Measurements from ENCODE around the gene CCDC81.
"Not testable (repeated sequence)": the region's sequence is repeated elsewhere in the genome, so short reads cannot be mapped to it uniquely, and the experiment has no call there.

Gene CCDC81

DNA sequence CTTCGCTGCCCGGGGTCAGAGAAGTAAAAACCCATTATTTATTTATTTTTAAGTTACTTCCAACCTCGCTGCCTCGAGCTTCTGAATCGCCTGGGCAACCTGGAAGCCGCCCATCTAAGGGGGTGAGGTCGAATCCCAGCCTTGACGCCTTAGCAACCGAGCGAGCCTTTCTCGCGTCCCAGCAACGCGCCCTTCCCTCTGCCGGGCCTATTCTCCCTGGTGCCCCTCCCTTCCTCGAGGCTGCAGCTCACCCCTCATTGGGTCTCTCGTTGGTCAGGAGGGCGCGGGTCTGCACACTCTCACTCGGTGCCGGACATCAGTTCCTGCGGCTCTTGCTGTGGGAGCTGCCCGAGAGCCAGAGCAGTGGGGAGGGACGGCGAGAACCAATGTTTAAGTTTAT, at the start of gene CCDC81:
Gene CCDC81, plus strand, starts transcription at position 302 of the 400 bp plus-strand sequence. CDS start 277 bp downstream, outside the sequence.
- no peak for DNase-seq

DNA sequence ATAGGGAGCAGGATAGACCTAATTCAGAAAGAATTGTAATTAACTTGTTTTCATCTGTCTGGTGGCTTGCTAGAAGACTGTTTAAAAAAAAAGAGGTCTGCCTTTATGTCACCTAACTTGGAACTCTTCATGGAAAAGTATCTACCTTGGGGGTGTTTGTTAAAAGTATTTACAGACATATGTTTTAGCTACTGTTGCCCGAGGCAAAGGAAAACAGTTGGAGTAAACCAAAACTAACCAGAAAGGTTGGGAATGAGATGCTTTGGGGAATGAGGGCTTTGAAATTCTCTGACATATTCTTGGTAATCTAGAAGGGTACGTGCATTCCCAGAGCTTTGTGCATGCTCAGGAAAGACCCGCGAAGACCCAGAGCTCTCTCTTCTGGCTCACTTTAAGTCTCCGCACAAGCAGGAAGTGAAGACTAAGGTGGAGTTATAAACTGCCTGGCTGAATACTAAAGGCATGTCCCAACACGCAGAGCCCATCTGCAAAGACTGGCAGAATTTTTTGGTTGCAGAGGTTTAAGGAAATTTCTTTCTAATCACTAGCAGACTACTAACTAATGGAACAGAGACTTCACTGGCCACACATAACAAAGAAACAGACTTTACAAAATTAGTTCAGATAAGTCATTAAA, 39.4 kb upstream of the CCDC81 start:
- DNase-seq = no peak

DNA sequence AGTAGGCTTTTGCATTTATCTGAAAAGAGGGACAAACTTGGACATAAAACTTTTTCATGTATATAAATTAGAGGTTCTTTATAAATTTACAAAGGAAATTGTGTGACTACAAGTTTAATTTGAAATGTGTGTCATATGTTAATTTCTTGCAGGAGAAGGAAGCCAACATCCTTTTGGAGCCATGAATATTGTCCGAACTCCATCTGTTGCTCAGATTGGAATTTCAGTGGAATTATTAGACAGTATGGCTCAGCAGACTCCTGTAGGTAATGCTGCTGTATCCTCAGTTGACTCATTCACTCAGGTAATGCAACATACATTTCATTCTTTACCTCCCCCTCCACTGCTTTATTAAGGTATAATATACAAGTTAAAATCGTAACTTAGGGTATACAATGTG, 37.5 kb upstream of the CCDC81 start:
- no peak for DNase-seq

DNA sequence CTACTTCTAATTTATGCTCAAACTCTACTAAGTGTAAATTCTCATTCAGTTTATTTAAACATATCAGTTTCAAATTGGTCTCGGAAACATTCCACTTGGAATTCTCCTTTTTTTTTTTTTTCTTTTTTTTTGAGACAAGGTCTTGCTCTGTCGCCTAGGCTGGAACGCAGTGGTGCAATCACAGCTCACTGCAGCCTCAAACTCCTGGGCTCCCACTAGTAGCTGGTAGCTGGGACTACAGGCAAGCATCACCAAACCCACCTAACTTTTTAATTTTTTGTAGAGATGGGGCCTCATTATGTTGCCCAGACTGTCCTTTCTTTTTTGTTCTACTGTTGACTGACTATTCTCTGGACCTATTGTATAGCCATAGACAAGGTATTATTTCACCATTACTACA, 33.3 kb upstream of the CCDC81 start:
- DNase-seq = no peak

DNA sequence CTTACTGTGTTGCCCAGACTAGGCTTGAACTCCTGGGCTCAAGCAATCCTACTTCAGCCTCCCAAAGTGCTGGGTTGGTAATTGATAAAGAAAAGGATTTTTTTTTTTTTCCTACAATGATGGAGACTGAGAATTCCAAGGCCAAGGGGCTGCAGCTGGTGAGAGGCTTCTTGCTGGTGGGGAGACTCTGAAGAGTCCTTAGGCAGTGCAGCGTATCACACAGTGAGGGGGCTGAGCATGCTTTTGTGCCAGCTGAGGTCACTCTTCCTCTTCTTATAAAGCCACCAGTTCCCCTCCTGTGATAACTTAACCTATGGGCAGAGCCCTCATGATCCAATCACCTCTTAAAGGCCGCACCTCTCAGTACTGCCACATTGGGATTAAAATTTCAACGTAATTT, 28.2 kb upstream of the CCDC81 start:
- DNase-seq = no peak

DNA sequence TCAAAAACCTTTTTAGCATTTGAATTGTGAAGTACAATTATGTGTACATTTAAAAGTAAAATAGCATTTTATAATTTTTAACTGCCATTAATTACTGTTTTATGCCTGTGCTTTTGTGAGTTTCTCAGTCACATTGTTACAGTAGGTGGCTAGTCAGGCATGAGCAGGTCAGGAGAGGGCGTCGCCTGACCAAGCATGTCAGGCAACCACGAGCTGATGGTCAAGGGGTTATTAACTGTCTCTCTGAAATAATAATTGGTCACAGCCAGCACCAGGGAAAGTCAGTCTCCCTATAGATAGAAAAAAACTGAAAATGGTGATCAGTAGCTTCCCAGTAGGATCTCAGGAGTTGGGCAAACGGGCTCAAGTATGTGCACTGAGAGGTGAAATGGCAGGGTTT, 19.4 kb upstream of the CCDC81 start:
- DNase-seq = no peak

DNA sequence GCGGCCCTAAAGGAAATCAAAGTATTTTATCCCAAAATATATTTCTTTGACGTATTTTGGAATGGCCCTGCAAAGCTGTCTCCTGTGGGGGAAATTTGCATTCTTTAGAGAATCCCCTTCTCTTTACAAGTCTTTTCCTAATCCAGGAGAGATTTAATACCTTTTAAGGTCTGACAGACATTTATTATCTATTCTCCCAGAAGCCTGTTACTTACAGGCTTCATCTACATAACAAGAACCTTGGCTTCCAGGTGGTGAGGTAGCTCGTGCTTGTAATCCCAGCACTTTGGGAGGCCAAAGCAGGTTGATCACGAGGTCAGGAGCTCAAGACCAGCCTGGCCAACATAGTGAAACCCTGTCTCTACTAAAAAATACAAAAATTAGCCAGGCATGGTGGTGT, 17.3 kb upstream of the CCDC81 start:
- not testable (repeated sequence) for DNase-seq

DNA sequence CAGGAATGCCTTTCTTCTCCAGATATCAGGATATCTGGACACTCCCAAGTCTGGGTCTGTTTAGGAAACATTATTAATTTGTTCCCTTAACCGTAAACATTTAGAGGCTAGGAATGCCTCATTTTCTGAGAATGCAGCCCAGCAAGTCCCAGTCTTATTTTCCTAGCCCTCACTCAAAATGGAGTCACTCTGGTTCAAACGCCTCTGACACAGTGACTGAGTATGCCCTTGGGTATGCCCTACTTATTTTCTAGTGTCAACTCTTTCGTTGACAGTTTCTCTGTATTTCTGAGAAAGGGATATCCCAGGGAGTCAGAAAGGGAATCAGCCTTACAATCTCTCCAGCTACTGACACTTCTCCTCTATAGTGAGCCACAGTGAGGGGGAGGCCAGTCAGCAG, 16.0 kb upstream of the CCDC81 start:
- DNase-seq = no peak

DNA sequence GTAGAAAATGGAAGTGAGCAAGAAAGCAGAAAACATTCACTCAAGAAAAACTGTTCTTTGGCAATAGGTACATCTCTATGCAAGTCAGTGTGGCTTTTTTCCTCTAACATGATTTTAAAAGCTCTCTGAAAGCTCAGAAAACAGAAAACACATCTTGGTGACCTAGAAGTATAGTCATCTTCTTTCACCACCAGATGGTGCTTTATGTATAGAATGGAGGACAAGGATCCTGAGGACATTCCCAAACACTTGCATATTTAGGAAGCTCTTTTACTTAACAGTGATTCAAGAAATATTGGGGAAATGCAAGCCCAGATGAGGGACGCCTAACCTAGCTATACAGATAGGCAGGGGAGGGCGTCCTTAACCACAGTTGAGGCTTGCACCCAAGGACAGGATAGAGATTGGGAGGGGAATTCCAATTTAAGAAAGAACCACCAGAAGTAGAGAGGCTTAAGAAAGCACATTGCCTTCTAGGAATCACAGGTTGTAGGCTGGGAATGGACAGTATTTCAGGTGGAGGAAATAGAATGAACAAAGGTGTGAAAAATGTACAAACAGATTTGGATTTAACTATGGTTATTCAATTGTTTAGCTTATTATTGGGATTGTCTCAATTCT, 13.8 kb upstream of the CCDC81 start:
- DNase-seq = no peak

DNA sequence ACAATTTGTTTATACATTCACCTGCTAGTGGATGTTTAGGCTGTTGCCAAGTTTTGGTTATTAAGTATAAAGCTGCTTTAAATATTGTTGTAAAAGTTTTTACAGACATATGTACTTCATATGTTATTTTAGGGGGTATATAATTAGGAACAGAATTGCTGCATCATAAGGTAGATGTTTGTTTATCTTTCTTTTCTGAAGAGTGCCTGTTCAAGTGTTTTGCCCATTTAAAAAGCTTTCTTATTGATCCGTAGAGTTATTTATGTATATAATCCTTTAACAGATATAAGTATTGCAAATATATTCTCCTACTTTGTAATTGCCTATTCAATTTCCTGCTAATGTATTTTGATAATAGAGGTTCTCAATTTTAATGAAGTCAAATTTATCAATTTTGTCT, 11.3 kb upstream of the CCDC81 start:
- DNase-seq = no peak

DNA sequence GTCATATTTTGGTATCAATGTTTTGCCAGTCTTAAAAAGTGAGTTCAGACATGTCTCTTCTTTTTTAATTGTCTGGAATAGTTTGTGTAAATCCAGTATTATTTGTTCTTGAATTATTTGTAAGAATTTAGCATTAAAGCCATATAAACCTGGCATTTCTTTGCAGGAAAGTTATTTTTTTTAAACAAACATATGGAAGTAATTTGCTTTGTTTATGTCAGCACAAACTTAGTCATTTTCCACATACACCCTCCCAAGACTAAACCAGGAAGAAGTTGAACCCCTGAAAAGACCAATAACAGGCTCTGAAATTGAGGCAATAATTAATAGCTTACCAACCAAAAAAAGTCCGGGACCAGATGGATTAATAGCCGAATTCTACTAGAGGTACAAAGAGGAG, 9.1 kb upstream of the CCDC81 start:
- no peak for DNase-seq

DNA sequence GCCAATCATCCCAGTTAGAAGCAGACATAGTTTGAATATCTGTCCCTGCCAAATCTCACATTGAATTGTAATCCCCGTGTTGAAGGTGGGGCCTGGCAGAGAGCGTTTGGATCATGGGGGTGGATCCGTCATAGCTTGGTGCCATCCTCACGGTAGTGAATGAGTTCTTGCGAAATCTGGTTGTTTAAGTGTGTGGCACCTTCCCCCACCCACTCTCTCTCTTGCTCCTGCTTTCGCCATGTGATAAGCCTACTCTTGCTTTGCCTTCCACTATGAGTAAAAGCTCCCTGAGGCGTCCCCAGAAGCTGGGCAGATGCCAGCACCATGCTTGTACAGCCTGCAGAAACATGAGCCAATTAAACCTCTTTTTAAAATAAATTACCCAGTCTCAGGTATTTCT, 5.0 kb upstream of the CCDC81 start:
- no peak for DNase-seq

DNA sequence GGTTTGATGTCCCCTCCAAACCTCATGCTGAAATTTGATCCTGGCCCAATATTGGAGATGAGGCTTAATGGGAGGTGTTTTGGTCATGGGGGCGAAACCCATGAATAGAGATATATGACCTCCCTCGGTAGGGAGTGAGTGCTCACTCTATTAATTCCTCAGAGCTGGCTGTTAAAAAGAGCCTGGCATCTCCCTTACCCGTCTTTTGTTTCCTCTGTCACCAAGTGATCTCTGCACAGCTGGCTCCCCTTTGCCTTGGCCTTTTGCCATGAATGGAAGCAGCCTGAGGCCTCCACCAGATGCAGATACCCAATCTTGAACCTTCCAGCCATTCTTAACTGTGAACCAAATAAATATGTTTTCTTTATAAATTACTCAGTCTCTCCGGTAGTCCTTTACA, 4.5 kb upstream of the CCDC81 start:
- DNase-seq = no peak

DNA sequence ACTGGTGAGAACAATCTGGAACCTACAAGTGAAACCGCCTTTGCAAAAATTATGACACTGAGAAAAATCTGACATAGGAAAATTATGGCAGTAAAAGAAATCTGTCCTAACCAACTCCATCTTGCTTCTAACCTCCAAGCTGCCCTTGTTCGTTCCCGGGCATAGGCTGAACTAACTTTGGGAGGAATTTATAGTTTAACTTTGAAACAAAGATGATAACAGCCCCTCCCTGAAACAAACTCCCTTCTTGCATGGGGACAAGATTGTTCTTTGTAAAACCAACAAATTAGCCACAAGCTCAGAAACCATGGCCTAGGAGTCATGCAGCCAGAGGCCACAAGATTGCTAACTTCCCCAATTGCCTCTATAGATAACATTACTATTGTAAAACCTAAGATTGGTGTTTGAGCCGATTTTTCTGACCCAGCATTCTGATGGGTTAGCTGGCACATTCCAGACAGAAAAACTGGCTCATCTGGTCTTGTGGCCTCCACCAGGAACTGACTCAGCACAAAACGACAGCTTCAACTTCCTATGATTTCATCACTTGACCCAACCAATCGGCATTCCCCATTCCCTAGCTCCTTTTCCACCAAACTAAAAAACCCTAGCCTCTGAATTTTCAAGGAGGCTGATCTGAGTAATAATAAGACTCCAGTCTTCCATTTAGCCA, 3.6 kb upstream of the CCDC81 start:
- no peak for DNase-seq

DNA sequence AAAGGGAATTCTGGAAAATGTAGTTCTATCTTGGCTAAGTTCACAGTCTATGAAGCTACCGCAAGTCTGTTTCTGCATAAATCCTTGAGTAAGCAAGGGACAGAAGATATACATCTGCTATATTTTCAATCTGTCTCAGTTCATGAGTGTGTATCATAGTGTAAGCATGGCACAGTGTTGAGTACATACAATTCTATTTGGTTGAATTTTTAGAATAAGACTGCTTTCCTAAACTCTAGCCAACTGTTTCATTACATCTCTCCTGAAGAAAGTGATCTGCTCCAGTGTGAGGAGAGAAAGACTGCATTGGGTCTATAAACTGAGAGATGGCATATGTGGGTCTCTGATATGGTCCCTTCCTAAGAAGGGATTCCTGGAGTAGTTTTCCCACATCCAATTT, 2.6 kb upstream of the CCDC81 start:
- no peak for DNase-seq

DNA sequence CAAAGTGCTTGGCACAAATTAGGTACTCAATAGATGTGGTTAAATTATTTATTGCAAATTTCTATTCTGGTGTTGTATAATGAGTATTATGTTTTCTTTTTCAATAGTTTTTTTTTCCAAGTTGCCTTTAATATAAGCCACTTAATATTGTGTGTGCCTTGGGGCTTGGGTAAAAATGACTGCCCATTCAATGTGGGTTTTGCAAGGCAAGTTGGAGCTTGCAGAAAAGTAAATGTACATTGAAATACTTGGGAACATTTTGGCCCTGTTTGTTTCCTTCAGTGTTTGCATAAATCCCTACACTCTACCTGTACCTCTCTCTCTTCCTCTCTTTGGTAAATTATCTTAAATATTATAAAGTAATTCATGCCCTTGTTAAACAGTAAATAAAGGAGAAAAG, 2.1 kb upstream of the CCDC81 start:
- DNase-seq = no peak

DNA sequence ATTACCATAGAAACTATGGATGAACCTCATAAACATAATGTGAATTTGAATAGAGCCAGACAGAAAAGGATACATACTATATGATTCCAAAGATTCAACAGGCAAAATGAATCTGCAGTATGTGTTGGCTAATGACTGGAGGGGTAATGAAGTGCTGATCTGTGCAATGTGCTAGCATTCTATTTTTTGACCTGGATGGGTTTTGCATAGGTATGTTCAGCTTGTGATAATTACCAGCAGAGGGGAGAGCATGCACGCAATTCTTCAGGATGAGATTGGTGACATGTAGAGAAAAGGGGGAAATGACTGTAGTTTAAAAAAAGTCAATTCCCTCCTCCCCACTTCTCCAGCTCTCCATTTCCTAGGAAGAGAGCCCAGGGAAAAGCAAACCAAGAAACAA, 618 bp upstream of the CCDC81 start:
- no peak for DNase-seq

DNA sequence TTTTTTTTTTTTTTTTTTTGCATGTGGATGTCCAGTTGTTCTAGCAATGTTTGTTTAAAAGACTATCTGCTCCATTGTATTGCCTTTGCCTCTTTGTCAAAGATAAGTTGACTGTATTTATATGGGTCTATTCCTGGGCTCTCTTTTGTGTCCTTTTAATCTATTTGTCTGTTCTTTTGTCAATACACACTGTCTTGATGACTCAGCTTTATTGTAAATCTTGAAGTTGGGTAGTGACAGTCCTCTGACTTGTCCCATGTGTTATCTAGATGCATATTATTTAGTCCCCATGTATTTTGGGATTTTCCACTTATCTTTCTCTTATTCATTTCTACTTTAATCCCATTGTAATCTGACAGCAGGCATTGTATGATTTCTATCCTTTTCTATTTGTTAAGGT, 3.3 kb downstream of the CCDC81 start:
- no peak for DNase-seq

DNA sequence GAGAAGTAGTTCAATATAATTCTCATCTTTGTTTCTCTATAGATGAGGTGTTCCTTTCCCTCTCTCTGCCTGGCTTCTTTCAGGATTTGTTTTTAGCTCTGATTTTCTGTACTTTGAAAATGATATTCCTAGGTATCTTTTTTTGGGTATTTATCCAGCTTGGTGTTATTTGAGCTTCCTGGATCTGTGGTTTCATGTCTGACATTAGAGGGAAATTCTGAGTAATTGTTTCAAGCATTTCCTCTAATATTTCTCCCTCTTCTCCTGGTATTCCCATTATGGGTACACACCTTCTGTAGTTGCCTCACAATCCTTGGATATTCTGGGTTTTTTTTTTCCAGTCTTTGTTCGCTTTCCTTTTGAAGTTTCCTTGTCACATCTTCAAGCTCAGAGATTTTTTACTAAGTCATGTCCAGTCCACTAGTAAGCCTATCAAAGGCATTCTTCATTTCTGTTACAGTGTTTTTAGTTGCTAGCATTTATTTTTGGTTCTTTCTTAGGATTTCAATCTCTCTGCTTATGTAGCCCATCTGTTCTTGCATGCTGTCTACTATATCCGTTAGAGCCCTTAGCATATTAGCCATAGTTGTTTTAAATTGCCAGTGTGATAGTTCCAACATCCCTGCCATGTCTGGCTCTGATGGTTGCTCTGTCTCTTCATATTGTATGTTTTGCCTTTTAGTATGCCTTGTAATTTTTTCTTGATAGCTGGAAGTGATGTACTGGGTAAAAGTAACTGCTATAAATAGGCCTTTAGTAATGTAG, 5.8 kb downstream of the CCDC81 start:
- no peak for DNase-seq

DNA sequence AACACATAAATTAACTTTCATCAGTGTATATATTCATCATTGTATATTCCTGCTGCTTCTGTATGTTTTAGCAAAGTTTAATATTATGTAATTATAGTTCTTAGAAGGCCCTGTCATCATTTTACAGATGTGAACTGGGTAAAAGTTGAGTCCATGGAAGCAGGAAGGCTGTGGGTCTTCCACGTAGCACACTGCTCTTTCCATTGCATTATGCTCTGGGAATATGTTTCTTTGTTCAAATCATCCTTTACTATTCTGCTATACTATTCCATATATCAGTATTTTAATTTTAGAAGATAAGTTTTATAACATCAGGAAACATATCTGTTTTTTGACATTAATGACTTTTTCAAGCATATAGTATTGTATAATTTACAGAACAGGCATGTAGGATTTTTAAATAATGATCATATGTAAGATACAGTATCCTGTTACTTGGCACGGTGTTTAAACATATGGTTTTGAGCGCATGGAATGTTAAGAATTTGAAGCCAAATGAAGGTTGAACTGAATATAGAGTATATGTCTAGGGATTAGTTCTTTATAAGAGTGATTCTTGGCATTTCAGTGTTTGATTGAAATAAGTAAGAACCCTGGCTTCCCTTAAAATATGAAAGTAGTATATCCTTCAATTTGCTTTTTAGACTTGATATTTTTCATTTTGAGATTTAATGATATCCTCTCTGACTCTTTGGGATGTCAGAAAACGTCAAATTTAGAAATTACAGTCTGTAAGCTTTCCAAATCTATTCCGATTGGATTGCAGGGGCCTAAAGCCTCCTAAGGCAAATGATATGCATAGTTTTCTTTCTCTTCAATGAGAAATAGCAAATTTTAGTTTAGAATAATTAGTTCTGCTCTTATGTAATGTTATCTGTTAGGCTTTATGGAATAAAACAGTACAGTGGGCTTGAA, 8.6 kb downstream of the CCDC81 start:
- no peak for DNase-seq

DNA sequence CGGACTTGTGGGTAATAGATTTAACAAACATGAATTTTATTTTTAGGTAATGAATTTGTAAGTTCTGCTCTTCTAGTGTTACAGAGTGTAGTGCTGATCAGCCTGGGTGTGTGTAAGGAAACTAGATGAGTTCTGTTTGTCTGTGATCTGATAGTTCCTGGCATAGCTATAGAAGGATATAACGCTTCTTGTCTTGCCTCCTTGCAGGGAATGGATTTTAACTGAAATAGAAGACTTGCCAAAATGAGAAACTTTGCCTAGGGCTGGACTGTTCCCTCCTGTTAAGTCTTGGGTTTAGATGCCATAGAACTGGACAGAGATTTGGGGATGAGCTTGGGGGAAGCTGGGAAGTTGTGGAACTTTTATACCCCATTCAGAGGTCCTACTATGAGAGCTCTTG, 11.6 kb downstream of the CCDC81 start:
- DNase-seq = no peak

DNA sequence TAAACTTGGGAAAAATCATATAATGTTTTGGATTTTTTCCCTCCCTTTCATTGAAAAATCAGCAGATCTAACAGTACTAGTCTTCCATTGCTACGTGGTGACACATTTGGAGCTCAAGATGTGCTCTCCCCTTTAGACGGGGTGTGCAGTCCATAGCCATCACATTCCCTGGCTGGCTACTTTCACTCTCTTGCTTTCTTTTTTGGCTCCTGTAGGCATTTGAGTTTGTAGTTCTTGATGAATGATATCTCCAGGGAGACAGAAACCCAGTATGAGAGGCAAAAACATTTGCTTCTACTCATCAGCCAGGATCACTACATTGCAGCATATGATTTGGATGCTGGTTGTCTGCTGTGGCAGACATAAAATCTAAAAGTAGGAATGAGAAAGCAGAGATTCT, 12.1 kb downstream of the CCDC81 start:
- DNase-seq = no peak

DNA sequence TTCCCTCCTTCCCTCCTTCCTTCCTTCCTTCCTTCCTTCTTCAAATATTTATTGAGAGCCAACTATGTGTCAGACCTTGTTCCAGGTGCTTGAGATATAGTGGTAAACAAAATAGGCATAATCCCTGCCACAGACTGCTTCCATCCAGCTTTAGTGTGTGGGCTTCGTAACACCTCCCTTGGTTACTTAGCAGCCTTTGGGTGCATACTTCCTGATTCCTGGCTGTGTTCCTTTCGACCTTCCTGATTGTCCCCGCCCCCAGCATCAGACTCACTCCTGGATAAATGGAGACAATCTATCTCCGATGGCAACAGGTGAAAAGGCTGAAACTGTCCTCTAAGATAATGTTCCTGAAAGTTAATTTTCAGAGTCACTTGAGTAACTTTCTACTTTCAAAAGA, 13.5 kb downstream of the CCDC81 start:
- DNase-seq = no peak
